ENCODE data around the gene PURB.
"Not testable (repeated sequence)": the region's sequence is repeated elsewhere in the genome, so short reads cannot be mapped to it uniquely, and the experiment has no call there.

Gene PURB

GRCh38 chr7:44843440-44843839, 41.9 kb downstream of the PURB start:
- CTCF ChIA-PET = interaction anchor here (0.8 to 1.7 kb wide), 6 partner anchors 12 to 255 kb away, joined by 3 to 7 read pairs (median 4); no protein-coding TSS in a partner anchor
- H3K27me3 ChIP-seq (replicated peaks in 2 of 5; ENCODE audit: control insufficient read depth in 4 of 5, insufficient read depth in 5 of 5, low read length in 4 of 5); H3K4me3 ChIP-seq (ENCODE audit: control insufficient read depth in 1 of 7, extremely low read depth in 1 of 7, insufficient read depth in 4 of 7, low read depth in 2 of 7, low read length in 6 of 7); POLR2A ChIA-PET; DNase-seq; H3K27ac ChIP-seq (ENCODE audit: insufficient read depth in 1 of 2, low read depth in 1 of 2, low read length in 2 of 2, poor library complexity in 1 of 2, severe bottlenecking in 2 of 2); H3K9me3 ChIP-seq (ENCODE audit: control extremely low read depth in 1 of 5, control insufficient read depth in 4 of 5, insufficient read depth in 2 of 5, low read depth in 1 of 5, low read length in 4 of 5): not testable (repeated sequence)
- WGBS (ENCODE audit: insufficient coverage) = no CpG with 5 or more reads among the region's 5 CpGs
- peaks cover 20 to 35% (median 24%) of the 10 kb centered on the region in 4 experiments for H3K36me3 ChIP-seq (ENCODE audit: control insufficient read depth in 4 of 4, insufficient read depth in 4 of 4, low read length in 3 of 4)
- peaks cover 0 to 26% (median 18%) of the 10 kb centered on the region in 4 experiments for H3K4me1 ChIP-seq (ENCODE audit: control extremely low read depth in 1 of 4, control insufficient read depth in 4 of 4, insufficient read depth in 4 of 4, low read length in 3 of 4)

GRCh38 chr7:44842675-44843074, 42.7 kb downstream of the PURB start:
- DNase-seq; H3K9me3 ChIP-seq (ENCODE audit: control extremely low read depth in 1 of 5, control insufficient read depth in 4 of 5, insufficient read depth in 2 of 5, low read depth in 1 of 5, low read length in 4 of 5); H3K27ac ChIP-seq (ENCODE audit: insufficient read depth in 1 of 2, low read depth in 1 of 2, low read length in 2 of 2, poor library complexity in 1 of 2, severe bottlenecking in 2 of 2); H3K27me3 ChIP-seq (replicated peaks in 2 of 5; ENCODE audit: control insufficient read depth in 4 of 5, insufficient read depth in 5 of 5, low read length in 4 of 5); H3K4me3 ChIP-seq (ENCODE audit: control insufficient read depth in 1 of 7, extremely low read depth in 1 of 7, insufficient read depth in 4 of 7, low read depth in 2 of 7, low read length in 6 of 7); POLR2A ChIA-PET: not testable (repeated sequence)
- H3K4me1 ChIP-seq (ENCODE audit: control extremely low read depth in 1 of 4, control insufficient read depth in 4 of 4, insufficient read depth in 4 of 4, low read length in 3 of 4) = peaks cover 0 to 26% (median 18%) of the 10 kb centered on the region in 4 experiments
- peaks cover 23 to 37% (median 25%) of the 10 kb centered on the region in 4 experiments for H3K36me3 ChIP-seq (ENCODE audit: control insufficient read depth in 4 of 4, insufficient read depth in 4 of 4, low read length in 3 of 4)
- CTCF ChIA-PET = interaction anchor here (1.2 kb wide), 1 partner anchor 80 kb away, joined by 3 read pairs; no protein-coding TSS in a partner anchor
- 100% methylated on average over 4 of the region's 8 CpGs for WGBS (ENCODE audit: insufficient coverage)

- WGBS (ENCODE audit: insufficient coverage) = no CpG with 5 or more reads among the region's 2 CpGs
- Histone ChIP-seq H3K36me3 (ENCODE audit: control insufficient read depth in 4 of 4, insufficient read depth in 4 of 4, low read length in 3 of 4) (peaks cover 27 to 62% (median 46%) of the 10 kb centered on the region in 4 experiments), H3K9me3 (ENCODE audit: control extremely low read depth in 1 of 5, control insufficient read depth in 4 of 5, insufficient read depth in 2 of 5, low read depth in 1 of 5, low read length in 4 of 5) (no peaks in the 10 kb centered on the region), H3K4me1 (ENCODE audit: control extremely low read depth in 1 of 4, control insufficient read depth in 4 of 4, insufficient read depth in 4 of 4, low read length in 3 of 4) (peaks cover 0 to 3% (median under 1%) of the 10 kb centered on the region in 4 experiments), H3K27ac (ENCODE audit: insufficient read depth in 1 of 2, low read depth in 1 of 2, low read length in 2 of 2, poor library complexity in 1 of 2, severe bottlenecking in 2 of 2) (no peak overlapping the region), H3K27me3 (replicated peaks in 2 of 5; ENCODE audit: control insufficient read depth in 4 of 5, insufficient read depth in 5 of 5, low read length in 4 of 5) (no peaks in the 10 kb centered on the region), H3K4me3 (ENCODE audit: control insufficient read depth in 1 of 7, extremely low read depth in 1 of 7, insufficient read depth in 4 of 7, low read depth in 2 of 7, low read length in 6 of 7) (no peak overlapping the region)
- DNase-seq = no peak
- ChIA-PET POLR2A (no interaction called here), CTCF (interaction anchor here (0.8 to 1.0 kb wide), 2 partner anchors 8 to 15 kb away, joined by 3 to 4 read pairs; no protein-coding TSS in a partner anchor)
Observed at GRCh38 chr7:44838751-44839150, 46.6 kb downstream of the PURB start.

DNA sequence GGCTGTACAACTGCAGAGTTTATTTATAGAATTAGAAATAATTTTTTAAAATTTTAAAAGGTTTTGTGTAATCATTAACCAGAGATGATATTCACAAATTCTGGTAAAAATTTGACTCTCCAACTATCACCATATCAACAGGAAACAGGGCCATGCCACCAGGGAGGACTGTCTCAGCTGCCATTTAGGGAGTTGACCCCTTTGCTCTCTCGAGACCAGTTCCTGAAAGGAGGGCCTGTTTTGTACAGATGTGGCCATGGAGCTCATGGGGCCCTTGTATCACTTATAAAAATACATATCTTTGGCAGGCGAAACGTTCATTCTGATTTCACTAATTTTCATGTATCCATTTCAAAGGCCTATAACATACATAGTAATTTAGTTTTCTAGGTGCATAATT, 57.8 kb downstream of the PURB start:
- CTCF ChIA-PET = interaction anchor here (0.8 to 1.3 kb wide), 6 partner anchors 9 to 85 kb away, joined by 3 to 4 read pairs (median 3); no protein-coding TSS in a partner anchor
- WGBS (ENCODE audit: insufficient coverage) = 33% methylated on average over 1 of the region's 3 CpGs
- POLR2A ChIA-PET = interaction anchor here (1.2 kb wide), 1 partner anchor 10 kb away, joined by 3 read pairs; no protein-coding TSS in a partner anchor

More for the DNA sequence above, 57.8 kb downstream of the PURB start:
- H3K36me3 ChIP-seq (ENCODE audit: control insufficient read depth in 4 of 4, insufficient read depth in 4 of 4, low read length in 3 of 4) = peaks cover 21 to 67% (median 47%) of the 10 kb centered on the region in 4 experiments
- H3K9me3 ChIP-seq (ENCODE audit: control extremely low read depth in 1 of 5, control insufficient read depth in 4 of 5, insufficient read depth in 2 of 5, low read depth in 1 of 5, low read length in 4 of 5) = no peaks in the 10 kb centered on the region
- peak in 2 of 3 donors; percentile 43 to 66 for DNase-seq
- no peak overlapping the region for H3K4me3 ChIP-seq (ENCODE audit: control insufficient read depth in 1 of 7, extremely low read depth in 1 of 7, insufficient read depth in 4 of 7, low read depth in 2 of 7, low read length in 6 of 7)
- H3K27ac ChIP-seq (ENCODE audit: insufficient read depth in 1 of 2, low read depth in 1 of 2, low read length in 2 of 2, poor library complexity in 1 of 2, severe bottlenecking in 2 of 2) = no peak overlapping the region
- peaks cover 0 to 17% (median 8%) of the 10 kb centered on the region in 4 experiments for H3K4me1 ChIP-seq (ENCODE audit: control extremely low read depth in 1 of 4, control insufficient read depth in 4 of 4, insufficient read depth in 4 of 4, low read length in 3 of 4)
- no peaks in the 10 kb centered on the region for H3K27me3 ChIP-seq (replicated peaks in 2 of 5; ENCODE audit: control insufficient read depth in 4 of 5, insufficient read depth in 5 of 5, low read length in 4 of 5)

Measured in common myeloid progenitor, CD34-positive (primary cell).